ENCODE results near the gene SRCIN1. TPM values are rescaled to one million over a fixed set of nuclear protein-coding genes. Genes with fewer than 3 reads are reported as not detected.

The SRCIN1 gene
- total and polyA plus RNA-seq, 2 experiments from 2014 or later = 2.3 to 10.8 TPM

GRCh38 chr17:38592487-38592886 is 13.3 kb downstream of the SRCIN1 start:
- no peaks in the 10 kb centered on the region for H3K27me3 ChIP-seq

DNA sequence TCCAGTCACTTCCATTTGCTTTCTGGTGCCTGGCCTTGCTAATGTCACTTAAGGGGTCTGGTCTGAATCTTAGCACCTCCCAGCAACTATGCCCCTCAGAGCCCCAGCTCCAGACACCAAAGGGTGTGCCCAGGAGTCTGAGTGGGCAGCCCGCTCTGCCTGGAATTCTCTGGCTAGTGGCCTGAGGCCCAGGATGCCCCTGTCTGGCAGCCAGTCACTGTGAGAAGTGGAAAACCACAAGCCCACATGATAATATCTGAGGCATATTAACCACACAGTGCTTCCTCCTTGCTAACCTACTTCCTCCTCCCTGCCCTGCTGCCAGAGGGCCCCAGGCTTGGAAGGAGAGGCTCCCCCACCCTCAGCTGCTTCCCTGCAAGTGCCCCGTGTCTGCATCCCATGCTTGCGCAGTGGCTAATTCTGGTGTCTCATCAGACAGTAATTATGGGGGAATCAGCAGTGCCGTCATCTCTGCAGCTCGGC is 14.0 kb downstream of the SRCIN1 start:
- Histone ChIP-seq H3K4me1 (ENCODE audit: low read depth) (peaks cover 3% of the 10 kb centered on the region), H3K27ac (no peak overlapping the region), H3K4me3 (no peak overlapping the region), H3K27me3 (no peaks in the 10 kb centered on the region), H3K36me3 (no peaks in the 10 kb centered on the region), H3K9me3 (ENCODE audit: low read depth) (no peaks in the 10 kb centered on the region)
- peak in 1 of 2 donors; percentile 43 for DNase-seq (ENCODE audit: low read depth in 1 of 2, low spot score in 1 of 2)
- no peak for TF ChIP-seq CTCF (IDR thresholded peaks at IDR 0.05; ENCODE audit: low read depth, low read length)

More at GRCh38 chr17:38592487-38592886, 13.3 kb downstream of the SRCIN1 start:
- no peak for DNase-seq (ENCODE audit: low read depth in 1 of 2, low spot score in 1 of 2)
- Histone ChIP-seq H3K27ac (no peak overlapping the region), H3K9me3 (ENCODE audit: low read depth) (no peaks in the 10 kb centered on the region), H3K4me1 (ENCODE audit: low read depth) (peaks cover 3% of the 10 kb centered on the region), H3K4me3 (no peak overlapping the region), H3K36me3 (no peaks in the 10 kb centered on the region)
- TF ChIP-seq CTCF (IDR thresholded peaks at IDR 0.05; ENCODE audit: low read depth, low read length) = no peak

DNA sequence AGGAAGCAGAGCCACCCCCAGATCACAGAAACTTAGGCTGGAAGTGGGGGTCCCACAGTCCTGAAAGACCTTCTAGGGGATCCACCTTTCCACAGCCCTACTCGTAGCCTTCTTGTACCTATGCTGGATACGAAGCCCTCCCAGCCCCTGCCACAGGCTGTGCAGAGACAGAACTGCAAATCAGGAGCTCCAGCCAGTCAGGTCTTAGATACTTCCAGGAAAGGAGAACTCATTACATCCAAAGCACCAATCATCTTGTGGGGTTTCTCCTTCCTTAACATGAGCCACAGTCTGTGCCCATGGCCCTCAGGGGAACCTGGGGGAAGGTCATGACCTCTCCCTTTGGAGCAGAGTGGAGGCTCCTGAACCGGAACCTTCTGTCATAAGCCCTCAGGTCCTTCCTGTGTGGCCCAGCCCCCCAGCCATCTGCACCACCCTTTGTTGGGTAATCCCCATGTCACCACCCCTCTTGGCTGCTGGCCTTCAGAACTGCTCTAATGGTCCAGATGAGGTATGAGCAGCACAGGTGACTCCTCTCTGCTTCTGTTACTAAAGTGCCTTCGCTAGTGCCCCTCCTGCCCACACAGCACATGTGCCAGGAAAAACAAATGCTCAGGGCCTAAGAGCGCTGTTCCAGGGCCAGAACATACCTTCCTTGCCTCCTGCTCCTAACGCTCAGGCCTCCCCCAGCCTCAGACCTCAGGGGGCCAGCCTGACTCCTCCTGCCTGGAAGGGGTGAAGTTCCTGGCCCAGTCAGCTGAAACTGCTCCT is 14.6 kb downstream of the SRCIN1 start:
- TF ChIP-seq CTCF (IDR thresholded peaks at IDR 0.05; ENCODE audit: low read depth, low read length) = no peak
- H3K27me3 ChIP-seq = no peaks in the 10 kb centered on the region
- H3K27ac ChIP-seq = no peak overlapping the region
- no peak overlapping the region for H3K4me3 ChIP-seq
- no peaks in the 10 kb centered on the region for H3K9me3 ChIP-seq (ENCODE audit: low read depth)
- peaks cover 3% of the 10 kb centered on the region for H3K4me1 ChIP-seq (ENCODE audit: low read depth)
- no peak for DNase-seq (ENCODE audit: low read depth in 1 of 2, low spot score in 1 of 2)
- no peaks in the 10 kb centered on the region for H3K36me3 ChIP-seq

GRCh38 chr17:38589462-38590114 is 16.2 kb downstream of the SRCIN1 start:
- H3K4me1 ChIP-seq (ENCODE audit: low read depth) = no peaks in the 10 kb centered on the region
- H3K27ac ChIP-seq = no peak overlapping the region
- no peak for DNase-seq (ENCODE audit: low read depth in 1 of 2, low spot score in 1 of 2)
- no peak overlapping the region for H3K4me3 ChIP-seq
- no peaks in the 10 kb centered on the region for H3K36me3 ChIP-seq
- H3K27me3 ChIP-seq = no peaks in the 10 kb centered on the region
- no peaks in the 10 kb centered on the region for H3K9me3 ChIP-seq (ENCODE audit: low read depth)
- TF ChIP-seq CTCF (IDR thresholded peaks at IDR 0.05; ENCODE audit: low read depth, low read length) = no peak

- no peaks in the 10 kb centered on the region for H3K9me3 ChIP-seq (ENCODE audit: low read depth)
- H3K27me3 ChIP-seq = no peaks in the 10 kb centered on the region
- no peaks in the 10 kb centered on the region for H3K4me1 ChIP-seq (ENCODE audit: low read depth)
- no peak for TF ChIP-seq CTCF (IDR thresholded peaks at IDR 0.05; ENCODE audit: low read depth, low read length)
- no peak for DNase-seq (ENCODE audit: low read depth in 1 of 2, low spot score in 1 of 2)
- H3K36me3 ChIP-seq = no peaks in the 10 kb centered on the region
- H3K27ac ChIP-seq = no peak overlapping the region
- no peak overlapping the region for H3K4me3 ChIP-seq
Observed at GRCh38 chr17:38588788-38589174, 17.0 kb downstream of the SRCIN1 start.
